HepG2 (cell line): ENCODE data around the gene CAPN11. TPM values are rescaled to one million over a fixed set of nuclear protein-coding genes. Genes with fewer than 3 reads are reported as not detected.
A peak's percentile ranks its signal among the peaks of the same experiment; 100 is the strongest.

Source experiments
- CREM ChIP-seq, 2 experiments: sonication (generic) in 1 of 2; formaldehyde crosslinking in 1 of 2; IDR thresholded peaks; 2 replicates each; pipeline versions ENCODE4 v1.4.0 to v1.6.1; 2016 to 2020; ENCODE audit warnings: antibody characterized with exemption in 1 of 2, mild to moderate bottlenecking in 1 of 2, missing genetic modification reagents in 1 of 2
- IKZF1 ChIP-seq: fragments of 450-650 bp; IDR thresholded peaks from 2 replicates; pipeline ENCODE4 v1.7.1; 2016
- KMT2B ChIP-seq: IDR thresholded peaks from 2 replicates; pipeline ENCODE4 v1.6.1; 2016; ENCODE audit warnings: missing genetic modification reagents, missing compliant biosample characterization
- MAFF ChIP-seq: IDR thresholded peaks from 2 replicates; pipeline ENCODE4 v1.6.1; 2011; ENCODE audit warnings: low read depth, low read length, improper control_type of control experiment
- NCOR1 ChIP-seq: fragments of 200-600 bp; sonication (generic); IDR thresholded peaks from 2 replicates; pipeline ENCODE4 v1.7.0; 2017; ENCODE audit warnings: antibody characterized with exemption, low read length, borderline replicate concordance
- NFKB2 ChIP-seq: sonication (generic); formaldehyde crosslinking; IDR thresholded peaks from 2 replicates; pipeline ENCODE4 v1.4.0; 2020; ENCODE audit warnings: missing genetic modification reagents, borderline replicate concordance
- PHB2 ChIP-seq: fragments of 450-650 bp; IDR thresholded peaks from 2 replicates; pipeline ENCODE4 v1.6.1; 2018; ENCODE audit not compliant: partially characterized antibody
- PHF21A ChIP-seq: sonication (generic); formaldehyde crosslinking; IDR thresholded peaks from 2 replicates; pipeline ENCODE4 v1.5.0; 2020; ENCODE audit warnings: mild to moderate bottlenecking, missing genetic modification reagents
- REST ChIP-seq, 2 experiments: IDR thresholded peaks; 2 replicates each; pipeline ENCODE4 v1.6.1; 2011 to 2012; ENCODE audit warnings: low read length in 2 of 2, borderline replicate concordance in 1 of 2, low read depth in 1 of 2, mild to moderate bottlenecking in 1 of 2, moderate library complexity in 1 of 2
- RFX5 ChIP-seq: IDR thresholded peaks from 2 replicates; pipeline ENCODE4 v1.6.1; 2011; ENCODE audit warnings: low read depth, low read length, improper control_type of control experiment
- SPEN ChIP-seq: sonication (generic); formaldehyde crosslinking; IDR thresholded peaks from 2 replicates; pipeline ENCODE4 v1.5.1; 2020; ENCODE audit warnings: low read depth, mild to moderate bottlenecking, missing genetic modification reagents
- TEAD2 ChIP-seq: sonication (generic); formaldehyde crosslinking; IDR thresholded peaks from 2 replicates; pipeline ENCODE4 v1.9.0; 2021; ENCODE audit warnings: missing genetic modification reagents
- ZBTB7A ChIP-seq: sonication (generic); formaldehyde crosslinking; IDR thresholded peaks from 2 replicates; pipeline ENCODE4 v1.8.0; 2022; ENCODE audit warnings: mild to moderate bottlenecking, missing genetic modification reagents
- ZFP37 ChIP-seq: sonication (generic); formaldehyde crosslinking; IDR thresholded peaks from 2 replicates; pipeline ENCODE4 v1.4.0; 2020; ENCODE audit warnings: missing genetic modification reagents, borderline replicate concordance
- ZKSCAN1 ChIP-seq: fragments of 150-350 bp; IDR thresholded peaks from 2 replicates; pipeline ENCODE4 v1.6.1; 2014; ENCODE audit warnings: low read length
- ZNF205 ChIP-seq: IDR thresholded peaks from 2 replicates; pipeline ENCODE4 v1.6.1; 2018; ENCODE audit warnings: missing biosample characterization, missing genetic modification reagents
- ZNF234 ChIP-seq: sonication (generic); formaldehyde crosslinking; conservative IDR thresholded peaks from 2 replicates; pipeline ENCODE4 v1.5.1; 2020; ENCODE audit warnings: mild to moderate bottlenecking, missing genetic modification reagents
- ZNF567 ChIP-seq: sonication (generic); formaldehyde crosslinking; IDR thresholded peaks from 2 replicates; pipeline ENCODE4 v1.8.1; 2023; ENCODE audit warnings: mild to moderate bottlenecking, missing genetic modification reagents, borderline replicate concordance
- ZNF775 ChIP-seq: sonication (generic); formaldehyde crosslinking; IDR thresholded peaks from 2 replicates; pipeline ENCODE4 v1.4.0; 2020; ENCODE audit warnings: missing genetic modification reagents, mild to moderate bottlenecking, moderate library complexity, borderline replicate concordance
- ZNF776 ChIP-seq: sonication (generic); formaldehyde crosslinking; IDR thresholded peaks from 2 replicates; pipeline ENCODE4 v1.4.0; 2020; ENCODE audit warnings: mild to moderate bottlenecking, missing genetic modification reagents
- polyA plus RNA-seq, 8 experiments: library from polyadenylated mRNA; depleted of rRNA in 3 of 8; stranded (reverse) in 7 of 8; unstranded in 1 of 8; fragments of >200 nt; fragmentation: Illumina TruSeq in 4 of 8; extraction: Trizol in 4 of 8; gene quantifications; 2 replicates each; pipeline versions ENCODE4 v1.2.1 to v1.2.3, GENCODE V29; 2011 to 2016; ENCODE audit warnings: low read depth in 4 of 8, missing spikeins in 1 of 8, mixed read lengths in 1 of 8; ENCODE audit not compliant: insufficient read depth in 1 of 8
- total RNA-seq, 5 experiments: library from RNA; depleted of rRNA; stranded (reverse); fragments of >200 nt; fragmentation: Illumina TruSeq; extraction: Trizol; gene quantifications; 2 replicates each; pipeline ENCODE4 v1.2.3, GENCODE V29; 2016; ENCODE audit warnings: low read depth in 1 of 5
- TF ChIP-seq, protein P1 (sequence below): sonication (generic); formaldehyde crosslinking; IDR thresholded peaks from 2 replicates; pipeline ENCODE4 v1.4.0; 2020; ENCODE audit warnings: mild to moderate bottlenecking, missing genetic modification reagents, borderline replicate concordance
- TF ChIP-seq, protein P2 (sequence below): sonication (generic); formaldehyde crosslinking; IDR thresholded peaks from 2 replicates; pipeline ENCODE4 v1.8.0; 2022; ENCODE audit warnings: missing genetic modification reagents, low read depth, mild to moderate bottlenecking, borderline replicate concordance

CAPN11 gene
- total and polyA plus RNA-seq, 2 of the 13 experiments (the other 11 are each of a cell fraction or from before 2014, with no cell fraction given), result 0.07 to 0.11 TPM

- TF ChIP-seq REST (IDR thresholded peaks at IDR 0.05; ENCODE audit: borderline replicate concordance in 1 of 2, low read depth in 1 of 2, low read length in 2 of 2), result no peak
- no peak for TF ChIP-seq TEAD2 (CRISPR knock-in tag)
- TF ChIP-seq IKZF1, result no peak
- no peak for TF ChIP-seq ZNF776 (CRISPR knock-in tag)
- no peak for TF ChIP-seq ZKSCAN1
- TF ChIP-seq ZNF234 (CRISPR knock-in tag), result no peak
- TF ChIP-seq PHF21A (CRISPR knock-in tag), result no peak
- TF ChIP-seq PHB2, result no peak
- TF ChIP-seq ZFP37 (CRISPR knock-in tag), result no peak
- no peak for TF ChIP-seq RFX5
- no peak for TF ChIP-seq NCOR1
- no peak for TF ChIP-seq ZNF567 (CRISPR knock-in tag)
- no peak for TF ChIP-seq ZNF205 (CRISPR knock-in tag)
- peak; percentile 19; the same call in 1 of the 2 replicates for TF ChIP-seq NFKB2 (CRISPR knock-in tag)
- TF ChIP-seq KMT2B (CRISPR knock-in tag), result no peak
- TF ChIP-seq SPEN (CRISPR knock-in tag), result no peak
- peak; percentile 38; the same call in 1 of the 2 replicates for TF ChIP-seq CREM (IDR thresholded peaks at IDR 0.05)
- no peak for TF ChIP-seq CREM (CRISPR knock-in tag; IDR thresholded peaks at IDR 0.05)
- TF ChIP-seq, protein P1, sequence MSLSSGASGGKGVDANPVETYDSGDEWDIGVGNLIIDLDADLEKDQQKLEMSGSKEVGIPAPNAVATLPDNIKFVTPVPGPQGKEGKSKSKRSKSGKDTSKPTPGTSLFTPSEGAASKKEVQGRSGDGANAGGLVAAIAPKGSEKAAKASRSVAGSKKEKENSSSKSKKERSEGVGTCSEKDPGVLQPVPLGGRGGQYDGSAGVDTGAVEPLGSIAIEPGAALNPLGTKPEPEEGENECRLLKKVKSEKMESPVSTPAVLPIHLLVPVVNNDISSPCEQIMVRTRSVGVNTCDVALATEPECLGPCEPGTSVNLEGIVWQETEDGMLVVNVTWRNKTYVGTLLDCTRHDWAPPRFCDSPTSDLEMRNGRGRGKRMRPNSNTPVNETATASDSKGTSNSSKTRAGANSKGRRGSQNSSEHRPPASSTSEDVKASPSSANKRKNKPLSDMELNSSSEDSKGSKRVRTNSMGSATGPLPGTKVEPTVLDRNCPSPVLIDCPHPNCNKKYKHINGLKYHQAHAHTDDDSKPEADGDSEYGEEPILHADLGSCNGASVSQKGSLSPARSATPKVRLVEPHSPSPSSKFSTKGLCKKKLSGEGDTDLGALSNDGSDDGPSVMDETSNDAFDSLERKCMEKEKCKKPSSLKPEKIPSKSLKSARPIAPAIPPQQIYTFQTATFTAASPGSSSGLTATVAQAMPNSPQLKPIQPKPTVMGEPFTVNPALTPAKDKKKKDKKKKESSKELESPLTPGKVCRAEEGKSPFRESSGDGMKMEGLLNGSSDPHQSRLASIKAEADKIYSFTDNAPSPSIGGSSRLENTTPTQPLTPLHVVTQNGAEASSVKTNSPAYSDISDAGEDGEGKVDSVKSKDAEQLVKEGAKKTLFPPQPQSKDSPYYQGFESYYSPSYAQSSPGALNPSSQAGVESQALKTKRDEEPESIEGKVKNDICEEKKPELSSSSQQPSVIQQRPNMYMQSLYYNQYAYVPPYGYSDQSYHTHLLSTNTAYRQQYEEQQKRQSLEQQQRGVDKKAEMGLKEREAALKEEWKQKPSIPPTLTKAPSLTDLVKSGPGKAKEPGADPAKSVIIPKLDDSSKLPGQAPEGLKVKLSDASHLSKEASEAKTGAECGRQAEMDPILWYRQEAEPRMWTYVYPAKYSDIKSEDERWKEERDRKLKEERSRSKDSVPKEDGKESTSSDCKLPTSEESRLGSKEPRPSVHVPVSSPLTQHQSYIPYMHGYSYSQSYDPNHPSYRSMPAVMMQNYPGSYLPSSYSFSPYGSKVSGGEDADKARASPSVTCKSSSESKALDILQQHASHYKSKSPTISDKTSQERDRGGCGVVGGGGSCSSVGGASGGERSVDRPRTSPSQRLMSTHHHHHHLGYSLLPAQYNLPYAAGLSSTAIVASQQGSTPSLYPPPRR (CRISPR knock-in tag), result no peak
- no peak for TF ChIP-seq ZBTB7A
- TF ChIP-seq ZNF775 (CRISPR knock-in tag), result no peak
- TF ChIP-seq, protein P2, sequence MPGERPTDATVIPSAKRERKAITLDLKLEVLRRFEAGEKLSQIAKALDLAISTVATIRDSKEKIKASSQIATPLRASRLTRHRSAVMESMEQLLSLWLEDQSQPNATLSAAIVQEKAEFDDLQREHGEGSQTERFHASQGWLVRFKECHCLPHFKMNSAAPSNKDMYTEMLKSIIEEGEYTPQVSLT, result no peak
- TF ChIP-seq MAFF, result no peak
These were observed 25.4 kb upstream of the CAPN11 start (continued) for GRCh38 chr6:44133003-44133931.
